GM19452 (cell line): ENCODE measurements around the gene ITPR3.

Experiments used
- ATAC-seq: cut with Tn5 transposase; IDR thresholded peaks from one replicate; pipeline ENCODE4 v1.9.1; 2021; ENCODE audit not compliant: unreplicated experiment

Gene ITPR3

GRCh38 chr6:33620856-33621710, at the start of gene ITPR3:
TSS of gene ITPR3 (plus strand) at chr6:33621322. CDS start at chr6:33621603, 281 bp downstream.
- ATAC-seq: no peak

DNA sequence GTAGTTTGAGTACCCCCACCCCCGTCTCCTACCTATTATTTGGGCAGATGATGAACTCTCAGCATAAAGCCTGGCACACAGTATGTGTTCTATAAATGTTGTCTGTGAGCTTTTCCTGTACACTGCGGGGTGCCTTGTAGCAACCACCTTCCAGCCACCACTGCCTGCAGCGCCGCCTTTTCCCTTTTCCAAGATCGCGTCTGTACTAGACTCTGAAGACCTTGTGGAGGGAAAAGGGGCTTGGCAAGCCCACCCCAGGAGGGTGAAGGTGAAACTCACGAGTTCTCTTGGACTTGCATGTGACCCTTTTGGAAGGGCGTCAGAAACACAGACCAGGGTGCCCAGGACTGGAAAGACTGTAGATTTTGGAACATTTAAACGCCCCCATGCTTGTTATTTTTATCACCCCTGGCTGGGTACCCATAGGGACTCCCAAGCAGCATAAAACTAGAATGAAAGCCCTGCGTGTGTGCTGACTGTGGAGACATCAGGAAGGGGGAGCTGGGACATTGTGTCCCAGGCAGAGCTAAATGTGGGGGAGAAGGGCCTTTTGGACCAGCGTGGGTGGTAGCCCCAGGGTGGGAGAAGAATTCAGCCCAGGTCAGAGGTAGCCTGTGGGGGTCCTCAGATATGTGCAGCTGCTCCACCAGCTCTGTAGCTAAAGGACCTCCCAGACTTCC, 49.3 kb upstream of the ITPR3 start:
- ATAC-seq: no peak

DNA sequence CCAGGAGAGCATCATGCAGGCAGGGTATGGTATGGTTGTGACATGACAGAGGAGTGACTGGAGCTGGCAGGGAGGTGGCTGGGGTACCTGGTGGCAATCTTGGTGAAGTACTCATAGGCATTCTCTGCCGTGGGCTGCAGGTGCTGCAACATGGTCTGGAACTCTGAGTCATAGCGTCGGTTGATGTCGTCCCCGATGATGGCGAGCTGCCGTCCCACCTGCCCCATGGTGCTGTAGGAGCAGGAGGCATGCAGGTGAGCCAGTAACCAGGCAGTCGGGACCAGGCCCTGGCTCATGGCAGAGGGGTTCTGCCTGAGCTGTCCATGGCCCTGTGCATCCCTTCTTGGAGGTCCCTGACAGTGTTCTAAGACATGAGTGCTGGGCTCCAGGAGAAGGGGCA, 45.9 kb upstream of the ITPR3 start:
- no peak for ATAC-seq

DNA sequence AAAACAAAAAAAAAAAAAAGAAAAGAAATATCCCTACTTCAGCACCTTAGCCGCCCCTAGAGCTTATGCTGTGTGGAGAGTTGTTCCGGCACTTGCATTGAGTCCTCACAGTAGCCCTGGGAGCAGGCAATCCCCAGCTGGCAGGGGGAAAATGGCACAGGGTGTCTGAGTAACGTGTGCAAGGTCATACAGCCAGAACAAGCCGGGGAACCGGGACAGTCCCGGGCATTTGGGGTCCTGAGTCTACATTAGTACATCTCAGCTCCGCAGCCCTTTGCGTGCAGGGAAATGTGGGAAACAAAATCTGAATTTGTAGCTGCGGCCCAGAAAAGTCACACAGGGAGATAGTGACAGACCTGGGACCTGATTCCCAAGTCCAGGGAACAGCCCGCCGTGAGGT, 44.5 kb upstream of the ITPR3 start:
- ATAC-seq: no peak

DNA sequence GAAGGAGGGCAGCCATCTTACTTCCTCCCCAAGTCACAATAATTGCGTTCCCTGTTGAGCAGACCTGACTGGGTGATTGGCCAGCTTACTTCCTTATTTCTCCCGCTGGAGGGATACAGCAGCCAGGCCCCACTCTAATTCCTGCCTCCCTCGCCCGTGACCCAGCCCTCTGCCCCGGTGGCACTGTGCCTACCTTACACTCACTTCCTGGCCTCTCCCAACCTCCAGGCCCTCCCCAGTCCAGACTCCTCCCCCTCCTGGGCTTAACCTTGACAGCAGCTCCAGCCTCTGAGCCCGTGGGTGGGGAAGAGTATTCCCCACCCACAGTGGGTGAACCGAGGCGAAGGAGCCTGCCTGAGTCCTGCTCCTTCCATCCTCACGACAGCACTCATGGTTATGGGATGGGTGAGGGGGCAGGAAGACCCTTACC, 44.0 kb upstream of the ITPR3 start:
- ATAC-seq: no peak

DNA sequence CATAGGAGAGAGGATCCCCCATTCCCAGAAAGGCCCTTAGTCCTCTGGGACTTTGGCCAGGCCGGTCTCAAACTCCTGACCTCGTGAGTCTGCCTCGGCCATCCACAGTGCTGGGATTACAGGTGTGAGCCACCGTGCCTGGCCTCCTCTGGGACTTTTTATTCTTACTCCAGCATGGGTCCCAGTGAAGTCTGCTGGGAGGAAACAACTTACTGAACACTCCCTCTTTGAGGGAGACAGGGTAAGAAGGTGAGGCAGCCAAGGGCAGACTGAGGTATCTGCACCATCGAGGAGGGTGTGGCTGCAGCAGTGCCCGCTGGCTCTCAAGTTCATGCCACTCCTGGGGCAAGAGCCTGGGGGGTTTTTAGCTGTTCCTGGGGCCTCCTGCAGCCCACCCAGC, 43.4 kb upstream of the ITPR3 start:
- ATAC-seq: no peak

- ATAC-seq: no peak
These were observed 43.0 kb upstream of the ITPR3 start for GRCh38 chr6:33578164-33578563.

GRCh38 chr6:33578588-33579011, 42.5 kb upstream of the ITPR3 start:
- no peak for ATAC-seq

- peak; percentile 89 for ATAC-seq
These were observed 41.1 kb upstream of the ITPR3 start, which contains the start of gene BAK1 for GRCh38 chr6:33579828-33580714. TSS of gene BAK1 (minus strand) at chr6:33580276. CDS start at chr6:33577604, 2,672 bp downstream.

GRCh38 chr6:33581186-33581585, 39.9 kb upstream of the ITPR3 start:
- no peak for ATAC-seq

DNA sequence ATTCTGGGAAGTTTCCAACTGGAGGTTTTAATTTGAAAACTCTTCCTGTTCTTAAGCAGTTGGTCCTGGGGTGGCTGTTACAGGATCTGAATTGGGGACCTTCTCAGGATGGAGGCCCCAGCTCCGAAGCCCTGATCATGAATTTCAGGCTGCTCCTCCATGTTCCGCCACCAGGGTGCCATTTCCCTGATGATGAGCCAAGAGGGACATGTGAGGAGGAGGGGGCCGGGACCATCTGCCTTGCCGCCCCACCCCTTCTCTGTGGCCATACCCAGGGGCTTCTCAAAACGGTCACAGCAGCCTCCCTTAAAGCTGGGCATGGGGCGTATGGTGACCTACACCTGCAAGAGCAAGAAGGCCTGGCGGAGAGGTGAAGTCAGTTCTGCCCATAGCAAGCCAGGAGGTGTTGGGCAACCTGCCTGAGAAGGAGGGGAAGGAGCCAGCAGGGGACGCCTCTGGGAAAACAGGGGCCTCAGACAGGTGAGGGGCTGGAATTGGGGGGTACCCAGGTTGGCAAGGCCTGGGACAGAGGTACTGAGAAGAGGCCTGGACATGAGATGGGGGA, 37.4 kb upstream of the ITPR3 start:
- ATAC-seq: no peak

GRCh38 chr6:33584700-33585402, 36.3 kb upstream of the ITPR3 start:
- no peak for ATAC-seq

- ATAC-seq: no peak
These were observed 35.6 kb upstream of the ITPR3 start for GRCh38 chr6:33585403-33586107.

DNA sequence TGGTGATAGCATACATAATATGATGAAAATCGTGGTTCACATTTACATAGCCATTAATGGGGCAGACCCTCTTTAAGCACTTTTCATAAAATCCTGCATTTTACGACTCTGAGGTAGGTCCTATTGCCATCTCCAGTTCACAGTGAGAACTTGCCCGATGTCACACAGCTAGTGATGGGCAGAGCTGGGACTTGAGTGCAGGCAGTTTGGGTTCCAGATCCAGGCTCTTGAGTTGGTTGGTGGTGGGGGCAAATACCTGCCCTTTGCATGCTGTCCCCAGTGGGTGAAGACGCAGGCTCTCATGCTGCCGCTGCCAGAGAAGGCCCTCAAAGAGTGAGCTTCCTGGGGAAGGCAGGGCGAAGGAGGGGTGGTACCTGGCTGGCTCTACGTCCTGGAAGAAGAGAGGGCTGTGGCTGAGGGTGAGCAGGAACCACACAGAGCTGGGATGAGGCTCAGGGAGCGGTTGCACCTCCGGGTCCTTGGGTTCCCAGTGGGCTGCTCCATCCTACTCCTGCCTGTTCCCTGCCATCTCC, 34.9 kb upstream of the ITPR3 start:
- no peak for ATAC-seq

GRCh38 chr6:33587529-33587928, 33.6 kb upstream of the ITPR3 start:
- ATAC-seq: no peak

- no peak for ATAC-seq
These were observed 32.2 kb upstream of the ITPR3 start for GRCh38 chr6:33588894-33589293.

GRCh38 chr6:33589392-33589730, 31.8 kb upstream of the ITPR3 start:
- ATAC-seq: no peak

- peak; percentile 36 for ATAC-seq
These were observed 31.2 kb upstream of the ITPR3 start for GRCh38 chr6:33589731-33590530.
